GM12873 (cell line): ENCODE measurements around the gene LHPP.

Experiments used
- CTCF ChIP-seq: IDR thresholded peaks from 2 replicates; pipeline ENCODE4 v1.5.1; 2012; ENCODE audit warnings: low read depth, mild to moderate bottlenecking, moderate library complexity, low read length, control low read depth; ENCODE audit not compliant: insufficient read depth; ENCODE audit errors: missing control alignments

LHPP gene

GRCh38 chr10:124420254-124420653, 41.4 kb upstream of the LHPP start:
- no peak for TF ChIP-seq CTCF

- TF ChIP-seq CTCF = no peak
Observed at GRCh38 chr10:124422742-124423141, 38.9 kb upstream of the LHPP start.

- TF ChIP-seq CTCF = no peak
Observed at GRCh38 chr10:124423813-124424212, 37.8 kb upstream of the LHPP start.

- TF ChIP-seq CTCF = no peak
Observed at GRCh38 chr10:124425227-124425962, 36.2 kb upstream of the LHPP start.

- TF ChIP-seq CTCF = no peak
Observed at GRCh38 chr10:124428207-124428777, 33.3 kb upstream of the LHPP start.

GRCh38 chr10:124429576-124429975, 32.0 kb upstream of the LHPP start:
- TF ChIP-seq CTCF = no peak

GRCh38 chr10:124430077-124430476, 31.5 kb upstream of the LHPP start:
- TF ChIP-seq CTCF = no peak
